Mesodermal cell (in vitro differentiated cells): ENCODE measurements around the gene ULK4.
"Not testable (repeated sequence)": the region's sequence is repeated elsewhere in the genome, so short reads cannot be mapped to it uniquely, and the experiment has no call there.

Experiments
- H3K27ac ChIP-seq: 2 replicates; pipeline ENCODE4 v1.7.0; 2013; ENCODE audit warnings: mild to moderate bottlenecking, low read depth, low read length, moderate library complexity; ENCODE audit not compliant: severe bottlenecking
- H3K36me3 ChIP-seq: 2 replicates; pipeline ENCODE4 v1.7.1; 2013; ENCODE audit warnings: mild to moderate bottlenecking, low read length, moderate library complexity; ENCODE audit not compliant: control insufficient read depth, insufficient read depth
- H3K4me1 ChIP-seq: one replicate; pipeline ENCODE4 v1.7.1; 2013; ENCODE audit warnings: mild to moderate bottlenecking, low read length; ENCODE audit not compliant: insufficient read depth, control insufficient read depth, poor library complexity, severe bottlenecking
- H3K4me3 ChIP-seq: 2 replicates; pipeline ENCODE4 v1.7.0; 2013; ENCODE audit warnings: low read length, control low read depth, mild to moderate bottlenecking; ENCODE audit not compliant: insufficient read depth, poor library complexity, severe bottlenecking; ENCODE audit errors: extremely low read depth
- H3K9me3 ChIP-seq: 2 replicates; pipeline ENCODE4 v1.7.1; 2013; ENCODE audit warnings: mild to moderate bottlenecking, low read length, moderate library complexity; ENCODE audit not compliant: control insufficient read depth
- WGBS, 2 experiments: methylation state at CpG; one replicate each; pipeline ENCODE4 v1.1.5; 2013; ENCODE audit warnings: missing lambda C conversion rate in 2 of 2; ENCODE audit not compliant: insufficient coverage in 2 of 2; 5-methylcytosine and 5-hydroxymethylcytosine counted together

Gene ULK4

DNA sequence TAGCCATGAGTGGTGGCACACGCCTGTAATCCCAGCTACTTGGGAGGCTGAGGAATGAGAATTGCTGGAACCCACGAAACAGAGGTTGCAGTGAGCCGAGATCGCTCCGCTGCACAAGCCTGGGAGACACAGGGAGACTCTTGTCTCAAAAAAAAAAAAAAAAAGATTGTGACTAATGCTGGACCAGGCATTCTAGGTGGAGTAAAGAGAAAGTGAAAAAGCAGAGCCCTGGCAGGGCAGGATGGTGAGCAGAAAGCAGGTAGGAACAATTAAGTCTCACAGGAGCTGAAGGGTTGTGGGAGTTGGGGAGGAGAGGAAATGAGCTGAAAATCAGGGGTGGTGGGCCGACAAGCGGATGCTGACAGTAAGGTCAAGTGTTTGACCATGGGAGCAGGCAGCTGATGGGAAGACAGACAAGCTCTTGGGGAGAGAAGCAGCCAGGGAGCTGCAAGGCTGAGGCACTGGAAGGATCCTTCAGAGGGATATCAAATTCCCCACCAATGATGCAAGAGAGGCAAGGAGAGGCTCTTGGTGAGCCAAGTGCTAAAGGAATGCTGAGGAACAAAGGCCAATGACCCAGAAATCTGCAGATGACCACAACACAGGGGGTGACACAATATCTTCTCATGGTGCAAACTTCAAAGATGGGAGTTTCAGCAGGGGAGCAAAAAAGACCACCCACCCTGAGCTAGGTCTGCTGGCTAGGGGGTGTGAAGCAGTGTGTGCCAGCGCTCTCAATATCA is 251.1 kb downstream of the ULK4 start:
- Histone ChIP-seq H3K27ac (peak overlapping the region; percentile 74), H3K4me1 (peaks cover 8% of the 10 kb centered on the region), H3K9me3 (no peaks in the 10 kb centered on the region), H3K36me3 (no peaks in the 10 kb centered on the region), H3K4me3 (no peak overlapping the region)
- WGBS, 2 experiments: 82 to 92% methylated on average over 7 of the region's 8 CpGs

- H3K36me3 ChIP-seq, H3K27ac ChIP-seq, H3K4me3 ChIP-seq, H3K9me3 ChIP-seq, H3K4me1 ChIP-seq: not testable (repeated sequence)
- WGBS, 2 experiments: 80% methylated on average over 1 of the region's 8 CpGs; no CpG with 5 or more reads in 1 of the 2 experiments
These were observed 252.7 kb downstream of the ULK4 start for GRCh38 chr3:41709213-41709612.

GRCh38 chr3:41708176-41708575 is 253.7 kb downstream of the ULK4 start:
- no peaks in the 10 kb centered on the region for H3K36me3 ChIP-seq
- no peaks in the 10 kb centered on the region for H3K9me3 ChIP-seq
- no peak overlapping the region for H3K27ac ChIP-seq
- H3K4me3 ChIP-seq: no peak overlapping the region
- 90% methylated on average over 1 of the region's 2 CpGs; no CpG with 5 or more reads in 1 of the 2 experiments for WGBS, 2 experiments
- H3K4me1 ChIP-seq: peaks cover 8% of the 10 kb centered on the region

- Histone ChIP-seq H3K27ac (no peak overlapping the region), H3K36me3 (no peaks in the 10 kb centered on the region), H3K4me3 (no peak overlapping the region), H3K9me3 (no peaks in the 10 kb centered on the region), H3K4me1 (peaks cover 2% of the 10 kb centered on the region)
- 92 to 94% methylated on average over 5 to 7 of the region's 7 CpGs for WGBS, 2 experiments
These were observed 256.0 kb downstream of the ULK4 start for GRCh38 chr3:41705893-41706292.

- no CpG with 5 or more reads among the region's 1 CpG for WGBS, 2 experiments
- no peaks in the 10 kb centered on the region for H3K36me3 ChIP-seq
These were observed 260.7 kb downstream of the ULK4 start for GRCh38 chr3:41701191-41701698.

GRCh38 chr3:41700155-41700554 is 261.7 kb downstream of the ULK4 start:
- Histone ChIP-seq H3K4me3 (no peak overlapping the region), H3K9me3 (peaks cover 5% of the 10 kb centered on the region), H3K36me3 (no peaks in the 10 kb centered on the region), H3K27ac (no peak overlapping the region), H3K4me1 (peaks cover 2% of the 10 kb centered on the region)
- WGBS, 2 experiments: 80% methylated on average over 1 of the region's 1 CpG; no CpG with 5 or more reads in 1 of the 2 experiments

More at GRCh38 chr3:41701191-41701698, 260.7 kb downstream of the ULK4 start:
- Histone ChIP-seq H3K9me3 (peaks cover 5% of the 10 kb centered on the region), H3K4me3 (no peak overlapping the region), H3K27ac (no peak overlapping the region), H3K4me1 (peaks cover 2% of the 10 kb centered on the region)

GRCh38 chr3:41698898-41699297 is 263.0 kb downstream of the ULK4 start:
- H3K9me3 ChIP-seq: peaks cover 5% of the 10 kb centered on the region
- H3K27ac ChIP-seq: no peak overlapping the region
- H3K36me3 ChIP-seq: no peaks in the 10 kb centered on the region
- WGBS, 2 experiments: no CpG with 5 or more reads among the region's 3 CpGs
- H3K4me1 ChIP-seq: peaks cover 2% of the 10 kb centered on the region
- no peak overlapping the region for H3K4me3 ChIP-seq

- no CpG with 5 or more reads among the region's 1 CpG for WGBS, 2 experiments
- H3K36me3 ChIP-seq: no peaks in the 10 kb centered on the region
- no peak overlapping the region for H3K27ac ChIP-seq
- peaks cover 5% of the 10 kb centered on the region for H3K9me3 ChIP-seq
- H3K4me1 ChIP-seq: peaks cover 2% of the 10 kb centered on the region
- H3K4me3 ChIP-seq: no peak overlapping the region
These were observed 264.2 kb downstream of the ULK4 start for GRCh38 chr3:41697702-41698101.

GRCh38 chr3:41695806-41696205 is 266.1 kb downstream of the ULK4 start:
- 75 to 76% methylated on average over 8 to 11 of the region's 12 CpGs for WGBS, 2 experiments
- H3K4me3 ChIP-seq, H3K4me1 ChIP-seq, H3K9me3 ChIP-seq, H3K36me3 ChIP-seq, H3K27ac ChIP-seq: not testable (repeated sequence)

DNA sequence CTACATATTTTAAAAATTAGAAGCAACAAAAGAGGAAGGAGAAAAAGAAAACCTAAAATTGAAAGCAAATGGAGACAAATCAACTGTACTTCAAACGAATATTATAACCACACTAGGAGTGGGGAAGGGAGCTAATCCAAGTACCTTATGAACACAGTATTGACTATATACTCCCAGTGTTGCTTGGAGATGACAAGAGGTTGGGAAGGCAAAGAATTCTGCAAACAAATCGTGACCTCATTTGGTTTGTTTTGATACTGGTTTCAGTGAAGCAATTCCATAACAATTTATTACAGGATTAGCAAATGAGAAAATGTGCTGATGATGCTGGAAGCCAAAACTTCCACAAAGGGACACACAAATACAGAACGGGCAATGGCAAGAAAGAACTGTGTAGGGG is 268.1 kb downstream of the ULK4 start:
- Histone ChIP-seq H3K4me3 (no peak overlapping the region), H3K36me3 (no peaks in the 10 kb centered on the region), H3K4me1 (no peaks in the 10 kb centered on the region), H3K9me3 (peaks cover 5% of the 10 kb centered on the region), H3K27ac (no peak overlapping the region)
- 100% methylated on average over 1 of the region's 3 CpGs; no CpG with 5 or more reads in 1 of the 2 experiments for WGBS, 2 experiments
